GM18861 (cell line): ENCODE data around the gene ZNF235.
"Not testable (repeated sequence)": the region's sequence is repeated elsewhere in the genome, so short reads cannot be mapped to it uniquely, and the experiment has no call there.

Experiments used
- ATAC-seq: cut with Tn5 transposase; IDR thresholded peaks from one replicate; pipeline ENCODE4 v1.9.1; 2021; ENCODE audit not compliant: unreplicated experiment

Gene ZNF235

DNA sequence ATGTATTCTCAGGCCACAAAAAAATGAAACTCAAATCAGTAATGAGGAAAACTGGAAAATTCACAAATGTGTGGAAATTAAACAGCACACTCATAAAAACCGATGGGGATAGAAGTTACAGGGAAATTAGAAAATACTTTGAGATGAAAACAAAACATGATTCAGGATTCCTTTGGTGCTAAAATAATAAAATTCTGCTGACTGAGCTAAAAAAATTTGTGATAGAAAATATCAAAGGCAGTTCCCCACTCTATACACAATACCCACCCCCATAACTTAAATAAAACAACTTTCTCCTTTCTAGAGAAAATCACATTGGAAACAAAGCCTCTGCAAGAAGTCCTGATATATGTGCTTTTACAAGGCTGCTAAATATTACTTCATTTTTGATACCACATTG is 46.7 kb downstream of the ZNF235 start:
- no peak for ATAC-seq

DNA sequence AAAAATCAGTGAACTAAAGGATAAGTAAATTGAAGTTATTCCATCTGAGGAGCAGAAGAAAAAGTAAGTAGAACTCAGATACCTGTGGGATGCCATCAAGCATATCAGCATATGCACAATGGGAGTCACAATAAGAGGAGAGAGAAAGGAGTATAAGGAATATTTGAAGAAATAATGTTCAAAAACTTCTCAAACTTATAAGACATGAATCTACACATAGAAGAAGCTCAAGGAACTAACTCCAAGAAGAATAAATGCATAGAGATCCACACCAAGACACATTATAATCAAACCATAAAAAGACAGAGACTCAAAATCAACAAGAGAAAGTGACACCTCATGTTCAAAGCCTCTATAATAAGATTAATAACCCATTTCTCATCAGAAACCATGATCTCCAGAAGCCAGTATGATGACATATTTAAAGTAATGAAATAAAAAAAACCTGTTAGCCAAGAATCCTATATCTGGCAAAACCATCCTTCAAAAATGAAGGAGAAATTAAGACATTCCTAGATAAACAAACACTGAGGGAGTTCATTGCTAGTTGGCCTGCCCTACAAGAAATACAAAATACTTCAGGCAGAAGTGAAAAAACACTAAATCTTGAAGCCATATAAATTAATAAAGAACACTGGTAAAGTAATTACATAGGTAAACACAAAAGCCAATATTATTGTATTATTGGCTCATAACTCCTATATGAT is 49.0 kb downstream of the ZNF235 start:
- no peak for ATAC-seq

DNA sequence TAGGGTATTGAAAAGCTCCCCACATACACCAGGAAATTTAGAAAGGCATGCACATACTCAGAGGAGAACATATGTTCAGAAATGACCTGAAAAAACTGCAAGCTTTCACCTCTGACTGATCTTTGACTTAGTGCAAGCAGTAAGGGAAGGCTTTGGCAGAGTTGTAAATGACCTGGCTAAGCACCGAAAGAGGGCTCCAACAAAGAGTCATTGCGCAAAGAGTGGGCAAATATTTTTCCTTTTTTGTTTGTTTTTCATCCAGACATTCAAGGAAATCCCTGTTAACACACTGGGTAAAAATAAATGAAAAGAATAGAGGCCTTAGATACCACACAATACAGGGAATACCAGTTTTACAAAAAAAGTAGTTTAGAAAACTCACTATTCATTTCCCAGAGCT is 50.3 kb downstream of the ZNF235 start:
- no peak for ATAC-seq

GRCh38 chr19:44253392-44253791 is 51.4 kb downstream of the ZNF235 start:
- not testable (repeated sequence) for ATAC-seq

DNA sequence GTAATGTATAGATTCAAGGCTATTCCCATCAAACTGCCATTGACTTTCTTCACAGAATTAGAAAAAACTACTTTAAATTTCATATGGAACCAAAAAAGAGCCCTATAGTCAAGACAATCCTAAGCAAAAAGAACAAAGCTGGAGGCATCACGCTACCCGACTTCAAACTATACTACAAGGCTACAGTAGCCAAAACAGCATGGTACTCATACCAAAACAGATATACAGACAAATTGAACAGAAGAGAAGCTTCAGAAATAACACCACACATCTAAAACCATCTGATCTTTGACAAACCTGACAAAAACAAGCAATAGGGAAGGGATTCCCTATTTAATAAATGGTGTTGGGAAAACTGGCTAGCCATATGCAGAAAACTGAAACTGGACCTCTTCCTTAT is 52.5 kb downstream of the ZNF235 start:
- not testable (repeated sequence) for ATAC-seq

DNA sequence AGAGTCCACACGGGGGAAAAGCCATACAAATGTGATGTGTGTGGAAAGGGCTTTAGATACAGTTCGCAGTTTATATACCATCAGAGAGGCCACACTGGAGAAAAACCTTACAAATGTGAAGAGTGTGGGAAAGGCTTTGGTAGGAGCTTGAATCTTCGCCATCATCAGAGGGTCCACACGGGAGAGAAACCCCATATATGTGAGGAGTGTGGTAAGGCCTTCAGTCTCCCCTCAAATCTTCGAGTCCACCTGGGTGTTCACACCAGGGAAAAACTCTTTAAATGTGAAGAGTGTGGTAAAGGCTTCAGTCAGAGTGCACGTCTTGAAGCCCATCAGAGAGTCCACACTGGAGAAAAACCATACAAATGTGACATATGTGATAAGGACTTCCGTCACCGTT is 68.4 kb downstream of the ZNF235 start:
- ATAC-seq, result no peak
